Motor neuron (in vitro differentiated cells): ENCODE data around the gene XG. TPM values are rescaled to one million over a fixed set of nuclear protein-coding genes. Genes with fewer than 3 reads are reported as not detected.
A peak's percentile ranks its signal among the peaks of the same experiment; 100 is the strongest.
"Not testable (repeated sequence)": the region's sequence is repeated elsewhere in the genome, so short reads cannot be mapped to it uniquely, and the experiment has no call there.

Experiments
- ATAC-seq, 8 experiments: fragments of 200-7000 bp; cut with Tn5 transposase; replicated peaks in 6 of 8; 2 replicates each; pipeline ENCODE4 v1.8.0; 2021; ENCODE audit warnings: mild to moderate bottlenecking in 8 of 8, moderate library complexity in 8 of 8
- H3K27ac ChIP-seq, 2 donors: fragments of 250-450 bp; sonication (Bioruptor Pico); 2 replicates each; pipeline ENCODE4 v1.9.0; 2021; ENCODE audit warnings: antibody characterized with exemption in 2 of 2, mild to moderate bottlenecking in 2 of 2, moderate library complexity in 1 of 2
- H3K4me1 ChIP-seq, 2 donors: fragments of 250-450 bp; sonication (Bioruptor Pico); replicated peaks in 1 of 2; 2 replicates each; pipeline ENCODE4 v1.6.1; 2021; ENCODE audit warnings: antibody characterized with exemption in 2 of 2, mild to moderate bottlenecking in 2 of 2, moderate library complexity in 1 of 2
- H3K4me3 ChIP-seq, 5 donors: fragments of 250-450 bp; sonication (Bioruptor Pico); 2 replicates each; pipeline ENCODE4 v1.9.0; 2021; ENCODE audit warnings: antibody characterized with exemption in 5 of 5, mild to moderate bottlenecking in 5 of 5, moderate library complexity in 4 of 5
- WGBS, 10 experiments: fragments of 450-650 bp; shearing (Covaris generic); methylation state at CpG; one replicate each; pipeline ENCODE4 v1.0.0; 2022; 5-methylcytosine and 5-hydroxymethylcytosine counted together
- in situ Hi-C, 9 experiments: fragments of 400-800 bp; cut with MboI; loops; one replicate each; pipeline ENCODE4 v1.15.0; 2021; ENCODE audit warnings: low sequenced_read_pairs in 9 of 9, low pct_unique_long_range_greater_than_20kb in 2 of 9; ENCODE audit not compliant: unreplicated experiment in 9 of 9
- total RNA-seq, 8 experiments: library from RNA; unstranded; fragments of 300-600 nt; gene quantifications; 2 replicates each; pipeline versions ENCODE4 v1.2.3 to v1.2.4, GENCODE V29; 2022

The XG gene
- total RNA-seq, 8 experiments from 2014 or later: 0.14 to 15.2 (median 0.90) TPM; not detected in 3

- no peaks in the 10 kb centered on the region for H3K4me1 ChIP-seq
- peak in 1 of 8 experiments; percentile 23 for ATAC-seq
- in situ Hi-C loops: no loop called here
- H3K4me3 ChIP-seq: no peak overlapping the region
- H3K27ac ChIP-seq: no peak overlapping the region
- 19 to 54% methylated on average over 4 of the region's 7 CpGs; no CpG with 5 or more reads in 8 of the 10 experiments for WGBS, 10 experiments
Measured at GRCh38 chrX:2793752-2794151, 41.9 kb downstream of the XG start.

DNA sequence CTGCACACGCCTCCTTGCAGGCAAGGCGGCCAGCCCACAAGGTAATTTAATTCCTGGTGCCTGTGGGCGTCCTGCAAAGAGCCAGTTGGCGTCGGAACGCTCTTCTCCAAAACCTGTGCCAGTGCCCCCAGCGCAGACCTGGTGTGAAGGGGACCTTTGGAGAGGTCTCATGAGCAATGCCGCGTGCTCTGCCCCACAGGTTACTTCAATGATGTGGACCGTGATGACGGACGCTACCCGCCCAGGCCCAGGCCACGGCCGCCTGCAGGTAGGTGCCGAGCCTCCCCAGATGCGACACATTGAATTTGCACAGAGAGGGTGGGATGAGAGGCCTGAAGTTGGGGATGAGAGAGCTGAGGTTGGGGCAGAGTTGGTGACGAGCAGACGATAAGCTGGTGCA, 42.5 kb downstream of the XG start:
- no peak for ATAC-seq
- Histone ChIP-seq H3K27ac (no peak overlapping the region), H3K4me3 (no peak overlapping the region), H3K4me1 (peaks cover 3% of the 10 kb centered on the region in 2 donors)
- WGBS, 10 experiments: 94 to 100% (median 100%) methylated on average over 1 to 3 of the region's 19 CpGs; no CpG with 5 or more reads in 7 of the 10 experiments
- in situ Hi-C loops: no loop called here

DNA sequence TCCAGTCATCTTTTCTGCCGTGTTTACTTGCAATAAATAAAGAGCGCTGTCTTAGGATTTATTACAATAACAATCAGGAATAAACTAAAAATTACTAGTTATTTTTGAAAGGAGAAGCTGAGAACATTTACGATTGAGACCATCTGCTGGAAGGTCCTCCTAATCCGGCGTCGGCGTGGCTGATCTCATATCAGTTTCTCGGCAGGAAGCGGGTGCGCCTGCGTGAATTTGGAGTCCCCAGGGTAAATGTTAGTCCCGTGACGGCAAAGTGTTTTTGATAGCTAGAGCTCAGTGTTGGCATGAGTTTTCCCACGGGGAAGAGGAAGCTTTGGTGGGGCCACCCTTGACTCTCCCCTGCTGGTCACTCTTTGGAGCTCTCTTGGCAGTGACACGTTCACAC, 45.0 kb downstream of the XG start:
- H3K27ac ChIP-seq, H3K4me3 ChIP-seq, ATAC-seq, in situ Hi-C loops: not testable (repeated sequence)
- H3K4me1 ChIP-seq: peaks cover 11% of the 10 kb centered on the region in 2 donors
- 90 to 100% (median 96%) methylated on average over 2 of the region's 15 CpGs; no CpG with 5 or more reads in 6 of the 10 experiments for WGBS, 10 experiments

DNA sequence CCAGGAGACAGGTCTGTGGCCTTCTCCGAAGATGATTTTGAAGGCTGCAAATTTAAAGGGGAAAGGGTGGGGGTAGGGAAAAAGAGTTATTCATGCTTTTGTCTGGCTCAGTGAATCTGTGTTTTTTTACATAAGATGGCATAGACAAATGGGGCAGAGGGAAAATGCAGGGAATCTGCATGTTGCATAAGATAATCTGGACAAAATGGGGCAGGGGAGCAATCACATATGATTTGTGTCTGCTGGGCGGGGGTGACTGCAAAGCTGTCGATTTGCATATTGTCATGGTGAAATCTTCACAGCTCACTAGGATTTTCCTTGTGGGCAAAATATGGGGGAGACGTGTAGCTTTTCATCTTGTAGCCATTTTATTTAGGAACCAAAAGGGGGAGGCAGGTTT, 47.5 kb downstream of the XG start:
- peak in 6 of 8 experiments; percentile 28 to 86 (median 60) for ATAC-seq
- 0 to 33% (median 18%) methylated on average over 1 to 3 of the region's 4 CpGs; no CpG with 5 or more reads in 7 of the 10 experiments for WGBS, 10 experiments
- Histone ChIP-seq H3K4me3 (no peak overlapping the region), H3K27ac (peak overlapping the region in 1 of 2 donors; percentile 9), H3K4me1 (peaks cover 11% of the 10 kb centered on the region in 2 donors)
- in situ Hi-C loops: no loop called here

GRCh38 chrX:2799980-2800379, 48.1 kb downstream of the XG start:
- H3K4me3 ChIP-seq, ATAC-seq: not testable (repeated sequence)
- Histone ChIP-seq H3K27ac (peak overlapping the region in 1 of 2 donors; percentile 9), H3K4me1 (peaks cover 14 to 16% of the 10 kb centered on the region in 2 donors)
- WGBS, 10 experiments: 70% methylated on average over 2 of the region's 5 CpGs; no CpG with 5 or more reads in 9 of the 10 experiments
- in situ Hi-C loops: loop anchor here in 2 of 9 experiments (25.0 kb wide), 1 partner anchor 163 kb away; no protein-coding TSS in a partner anchor

- WGBS, 10 experiments: 67 to 100% (median 79%) methylated on average over 1 to 2 of the region's 4 CpGs; no CpG with 5 or more reads in 7 of the 10 experiments
- Histone ChIP-seq H3K27ac (no peak overlapping the region), H3K4me3 (no peak overlapping the region), H3K4me1 (peaks cover 18 to 20% of the 10 kb centered on the region in 2 donors)
- in situ Hi-C loops: loop anchor here in 2 of 9 experiments (25.0 kb wide), 1 partner anchor 164 kb away; no protein-coding TSS in a partner anchor
- ATAC-seq: no peak
Measured at GRCh38 chrX:2801223-2801622, 49.4 kb downstream of the XG start.

- not testable (repeated sequence) for H3K27ac ChIP-seq, ATAC-seq, H3K4me3 ChIP-seq
- peaks cover 18 to 20% of the 10 kb centered on the region in 2 donors for H3K4me1 ChIP-seq
- in situ Hi-C loops: loop anchor here in 2 of 9 experiments (25.0 kb wide), 1 partner anchor 165 kb away; no protein-coding TSS in a partner anchor
- 80 to 100% methylated on average over 2 to 12 of the region's 18 CpGs; no CpG with 5 or more reads in 8 of the 10 experiments for WGBS, 10 experiments
Measured at GRCh38 chrX:2802376-2803090, 50.7 kb downstream of the XG start.

DNA sequence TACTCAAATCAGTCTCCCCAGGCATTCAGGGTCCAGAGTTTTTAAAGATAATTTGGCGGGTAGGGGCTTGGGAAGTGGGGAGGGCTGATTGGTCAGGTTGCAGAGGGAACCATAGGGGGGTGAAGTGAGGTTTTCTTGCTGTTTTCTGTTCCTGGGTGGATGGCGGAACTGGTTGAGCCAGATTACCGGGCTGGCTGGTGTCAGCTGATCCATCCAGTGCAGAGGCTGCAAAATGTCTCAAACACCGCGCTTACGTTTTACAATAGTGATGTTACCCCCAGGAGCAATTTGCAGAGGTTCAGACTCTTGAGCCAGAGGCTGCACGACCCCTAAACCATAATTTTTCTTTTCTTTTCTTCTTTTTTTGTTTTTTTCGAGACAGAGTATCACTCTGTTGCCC, 51.6 kb downstream of the XG start:
- in situ Hi-C loops: loop anchor here in 2 of 9 experiments (25.0 kb wide), 1 partner anchor 166 kb away; no protein-coding TSS in a partner anchor
- WGBS, 10 experiments: 33% methylated on average over 1 of the region's 8 CpGs; no CpG with 5 or more reads in 9 of the 10 experiments
- ATAC-seq, H3K27ac ChIP-seq, H3K4me3 ChIP-seq: not testable (repeated sequence)
- H3K4me1 ChIP-seq: peaks cover 18 to 20% of the 10 kb centered on the region in 2 donors

GRCh38 chrX:2804106-2804843, 52.4 kb downstream of the XG start:
- peak in 3 of 8 experiments; percentile 17 to 32 (median 17) for ATAC-seq
- H3K4me3 ChIP-seq, H3K27ac ChIP-seq: not testable (repeated sequence)
- WGBS, 10 experiments: 70% methylated on average over 2 of the region's 18 CpGs; no CpG with 5 or more reads in 9 of the 10 experiments
- in situ Hi-C loops: loop anchor here in 2 of 9 experiments (25.0 kb wide), 1 partner anchor 167 kb away; no protein-coding TSS in a partner anchor
- peaks cover 16 to 17% of the 10 kb centered on the region in 2 donors for H3K4me1 ChIP-seq

- Histone ChIP-seq H3K4me1 (peaks cover 10 to 11% of the 10 kb centered on the region in 2 donors), H3K27ac (peak overlapping the region in 1 of 2 donors; percentile 58)
- WGBS, 10 experiments: 40% methylated on average over 2 of the region's 20 CpGs; no CpG with 5 or more reads in 9 of the 10 experiments
- peak in 7 of 8 experiments; percentile 66 to 98 (median 96) for ATAC-seq
- in situ Hi-C loops: loop anchor here in 2 of 9 experiments (25.0 kb wide), 1 partner anchor 168 kb away; no protein-coding TSS in a partner anchor
- not testable (repeated sequence) for H3K4me3 ChIP-seq
Measured at GRCh38 chrX:2804858-2805257, 53.0 kb downstream of the XG start.

- H3K4me1 ChIP-seq: peaks cover 4 to 7% of the 10 kb centered on the region in 2 donors
- WGBS, 10 experiments: 8 to 100% (median 56%) methylated on average over 2 to 4 of the region's 5 CpGs; no CpG with 5 or more reads in 6 of the 10 experiments
- no peak overlapping the region for H3K27ac ChIP-seq
- ATAC-seq: no peak
- H3K4me3 ChIP-seq: no peak overlapping the region
- in situ Hi-C loops: loop anchor here in 2 of 9 experiments (25.0 kb wide), 1 partner anchor 174 kb away; no protein-coding TSS in a partner anchor
Measured at GRCh38 chrX:2811271-2811670, 59.4 kb downstream of the XG start.

GRCh38 chrX:2812161-2812907, 60.5 kb downstream of the XG start:
- peak; percentile 39 to 72 (median 52) for ATAC-seq

More at GRCh38 chrX:2812161-2812907, 60.5 kb downstream of the XG start:
- not testable (repeated sequence) for H3K4me1 ChIP-seq, H3K27ac ChIP-seq, H3K4me3 ChIP-seq
- WGBS, 10 experiments: 9 to 80% methylated on average over 1 to 4 of the region's 16 CpGs; no CpG with 5 or more reads in 8 of the 10 experiments
- in situ Hi-C loops: loop anchor here in 2 of 9 experiments (25.0 kb wide), 1 partner anchor 175 kb away; no protein-coding TSS in a partner anchor
